ENCODE results near the gene VPREB3. TPM values are rescaled to one million over a fixed set of nuclear protein-coding genes. Genes with fewer than 3 reads are reported as not detected.

The VPREB3 gene
- total and polyA plus RNA-seq, 10 of the 15 experiments (the other 5 are each of a cell fraction or from before 2014, with no cell fraction given) = 0.75 to 79.5 (median 23.8) TPM

GRCh38 chr22:23803001-23803819 is 49.0 kb upstream of the VPREB3 start (continued):
- no peak for TF ChIP-seq IRF5 (IDR thresholded peaks at IDR 0.05; ENCODE audit: borderline replicate concordance)
- peak; percentile 63; the same call in 1 of the 2 replicates for TF ChIP-seq PAX5 (IDR thresholded peaks at IDR 0.05; ENCODE audit: borderline replicate concordance, low read depth, low read length)
- TF ChIP-seq PBX3 (IDR thresholded peaks at IDR 0.05; ENCODE audit: insufficient replicate concordance, low read depth, low read length) = peak; percentile 24
- peak; percentile 97 for TF ChIP-seq ZNF687 (IDR thresholded peaks at IDR 0.05)
- TF ChIP-seq JUND (IDR thresholded peaks at IDR 0.05; ENCODE audit: low read depth, low read length) = no peak
- no peak for TF ChIP-seq RAD21 (IDR thresholded peaks at IDR 0.05; ENCODE audit: insufficient read depth, low read depth, low read length)
- 0 out of 4 replicates have a peak, but pooled peaks of 1 of the 2 experiments have one; percentile 4 for TF ChIP-seq IKZF2 (IDR thresholded peaks at IDR 0.05)
- TF ChIP-seq, protein P1, sequence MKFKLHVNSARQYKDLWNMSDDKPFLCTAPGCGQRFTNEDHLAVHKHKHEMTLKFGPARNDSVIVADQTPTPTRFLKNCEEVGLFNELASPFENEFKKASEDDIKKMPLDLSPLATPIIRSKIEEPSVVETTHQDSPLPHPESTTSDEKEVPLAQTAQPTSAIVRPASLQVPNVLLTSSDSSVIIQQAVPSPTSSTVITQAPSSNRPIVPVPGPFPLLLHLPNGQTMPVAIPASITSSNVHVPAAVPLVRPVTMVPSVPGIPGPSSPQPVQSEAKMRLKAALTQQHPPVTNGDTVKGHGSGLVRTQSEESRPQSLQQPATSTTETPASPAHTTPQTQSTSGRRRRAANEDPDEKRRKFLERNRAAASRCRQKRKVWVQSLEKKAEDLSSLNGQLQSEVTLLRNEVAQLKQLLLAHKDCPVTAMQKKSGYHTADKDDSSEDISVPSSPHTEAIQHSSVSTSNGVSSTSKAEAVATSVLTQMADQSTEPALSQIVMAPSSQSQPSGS (IDR thresholded peaks at IDR 0.05; ENCODE audit: low read length) = no peak
- peak; percentile 83 for TF ChIP-seq POLR2A (IDR thresholded peaks at IDR 0.05; ENCODE audit: low read depth, low read length)
- TF ChIP-seq PKNOX1 (IDR thresholded peaks at IDR 0.05) = peak; percentile 44; the same call in 1 of the 2 replicates
- no peak for TF ChIP-seq EZH2 (IDR thresholded peaks at IDR 0.05; ENCODE audit: borderline replicate concordance, control insufficient read depth, low read depth, low read length)
- no peak for TF ChIP-seq ZNF274 (IDR thresholded peaks at IDR 0.05; ENCODE audit: insufficient read depth, insufficient read length)
- TF ChIP-seq TAF1 (IDR thresholded peaks at IDR 0.05; ENCODE audit: borderline replicate concordance, low read depth, low read length) = peak; percentile 54; the same call in 1 of the 2 replicates

Measured in GM12878 (cell line).